AG09309 (cell line): ENCODE measurements around the gene RNF44.
"Not testable (repeated sequence)": the region's sequence is repeated elsewhere in the genome, so short reads cannot be mapped to it uniquely, and the experiment has no call there.

Source experiments
- DNase-seq: peaks from one replicate; pipeline ENCODE4 v3.0.0-alpha.2; 2010; ENCODE audit warnings: low read depth
- H3K4me3 ChIP-seq: 2 replicates; pipeline ENCODE4 v1.5.1; 2011; ENCODE audit warnings: mild to moderate bottlenecking, low read depth, low read length, moderate library complexity; ENCODE audit not compliant: control insufficient read depth
- TF ChIP-seq, protein P1 (sequence below): IDR thresholded peaks from 2 replicates; pipeline ENCODE4 v1.5.1; 2011; ENCODE audit warnings: mild to moderate bottlenecking, low read depth, low read length, inconsistent platforms; ENCODE audit not compliant: insufficient read depth, control insufficient read depth; ENCODE audit errors: missing control alignments

Gene RNF44

DNA sequence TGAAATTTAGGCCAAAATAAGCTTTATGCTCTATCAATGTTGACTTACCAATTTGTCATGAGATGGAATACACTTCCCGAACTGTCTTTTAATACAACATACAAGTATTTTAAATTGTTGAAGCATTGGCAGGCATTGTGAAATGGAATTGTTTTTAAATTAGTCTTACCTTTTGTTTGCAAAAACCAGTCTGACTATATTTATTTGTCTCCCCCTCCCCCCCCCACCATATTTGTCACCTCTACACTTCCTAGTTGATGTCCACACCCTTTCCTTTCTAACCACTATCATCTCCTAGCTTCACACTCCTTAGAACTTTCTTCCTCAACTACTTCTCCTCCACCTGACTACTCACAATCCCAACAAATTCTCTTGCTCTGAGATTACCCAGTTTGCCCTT is 48.1 kb downstream of the RNF44 start:
- no peak for DNase-seq
- TF ChIP-seq, protein P1, sequence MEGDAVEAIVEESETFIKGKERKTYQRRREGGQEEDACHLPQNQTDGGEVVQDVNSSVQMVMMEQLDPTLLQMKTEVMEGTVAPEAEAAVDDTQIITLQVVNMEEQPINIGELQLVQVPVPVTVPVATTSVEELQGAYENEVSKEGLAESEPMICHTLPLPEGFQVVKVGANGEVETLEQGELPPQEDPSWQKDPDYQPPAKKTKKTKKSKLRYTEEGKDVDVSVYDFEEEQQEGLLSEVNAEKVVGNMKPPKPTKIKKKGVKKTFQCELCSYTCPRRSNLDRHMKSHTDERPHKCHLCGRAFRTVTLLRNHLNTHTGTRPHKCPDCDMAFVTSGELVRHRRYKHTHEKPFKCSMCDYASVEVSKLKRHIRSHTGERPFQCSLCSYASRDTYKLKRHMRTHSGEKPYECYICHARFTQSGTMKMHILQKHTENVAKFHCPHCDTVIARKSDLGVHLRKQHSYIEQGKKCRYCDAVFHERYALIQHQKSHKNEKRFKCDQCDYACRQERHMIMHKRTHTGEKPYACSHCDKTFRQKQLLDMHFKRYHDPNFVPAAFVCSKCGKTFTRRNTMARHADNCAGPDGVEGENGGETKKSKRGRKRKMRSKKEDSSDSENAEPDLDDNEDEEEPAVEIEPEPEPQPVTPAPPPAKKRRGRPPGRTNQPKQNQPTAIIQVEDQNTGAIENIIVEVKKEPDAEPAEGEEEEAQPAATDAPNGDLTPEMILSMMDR: no peak

DNA sequence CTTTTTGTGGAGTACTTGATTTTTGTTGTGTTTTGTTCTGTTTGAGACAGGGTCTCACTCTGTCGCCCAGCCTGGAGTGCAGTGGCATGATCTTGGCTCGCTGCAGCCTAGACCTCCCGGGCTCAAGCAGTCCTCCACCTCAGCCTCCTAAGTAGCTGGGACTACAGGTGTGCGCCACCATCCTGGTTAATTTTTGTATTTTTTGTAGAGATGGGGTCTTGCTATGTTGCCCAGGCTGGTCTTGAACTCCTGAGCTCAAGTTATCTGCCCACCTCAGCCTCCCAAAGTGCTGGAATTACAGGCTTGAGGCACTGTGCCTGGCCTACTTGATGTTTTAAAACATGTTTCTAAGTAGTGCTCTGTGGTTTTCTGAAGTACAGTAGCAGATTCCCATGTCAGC is 50.0 kb downstream of the RNF44 start:
- DNase-seq, H3K4me3 ChIP-seq: not testable (repeated sequence)

More for the DNA sequence above, 48.1 kb downstream of the RNF44 start:
- H3K4me3 ChIP-seq: no peak overlapping the region

DNA sequence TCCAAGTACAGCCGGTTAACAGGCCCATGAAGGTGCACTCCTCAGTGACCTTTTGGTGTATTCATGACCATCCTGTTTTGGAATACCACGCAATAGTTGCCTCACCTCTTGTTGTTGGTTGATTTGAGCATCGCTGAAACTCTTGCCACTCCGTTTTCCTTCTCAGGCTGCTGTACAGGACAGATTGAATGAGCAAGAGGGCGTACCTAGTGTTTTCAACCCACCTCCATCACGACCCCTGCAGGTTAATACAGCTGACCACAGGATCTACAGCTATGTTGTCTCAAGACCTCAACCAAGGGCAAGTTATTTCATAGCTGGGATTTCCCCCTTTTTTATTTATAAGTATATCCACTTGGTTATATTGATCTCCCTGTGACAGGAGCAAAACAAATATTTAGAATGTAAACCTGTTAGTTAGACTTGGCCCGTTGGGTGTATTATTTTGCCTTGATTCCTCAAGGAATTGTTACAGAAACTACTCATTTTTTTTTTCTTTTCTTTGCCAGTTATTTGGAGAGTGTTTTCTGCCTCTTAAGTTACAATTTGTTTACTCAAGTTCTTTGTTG is 50.9 kb downstream of the RNF44 start:
- no peak for DNase-seq
- H3K4me3 ChIP-seq: no peak overlapping the region
- TF ChIP-seq, protein P1: no peak

DNA sequence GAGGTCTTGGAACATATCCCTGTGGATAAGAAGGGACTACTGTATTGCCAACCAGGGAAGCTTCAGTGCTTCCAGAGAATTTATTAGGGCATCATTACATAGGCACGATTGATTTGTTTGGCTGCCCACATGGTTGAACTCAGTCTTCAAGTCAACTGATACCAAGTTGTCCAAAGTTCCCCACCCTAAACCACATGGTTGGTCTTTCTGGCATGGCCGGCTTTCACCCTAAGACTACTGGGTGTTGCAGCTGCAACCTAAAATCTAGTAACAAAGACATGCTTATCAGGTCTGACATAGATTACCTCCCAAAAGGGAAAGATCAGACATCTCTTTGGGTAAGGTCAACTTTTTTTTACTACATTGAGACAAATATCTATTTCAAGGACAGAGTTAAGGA is 52.0 kb downstream of the RNF44 start:
- TF ChIP-seq, protein P1: no peak
- no peak for DNase-seq
- H3K4me3 ChIP-seq: no peak overlapping the region

DNA sequence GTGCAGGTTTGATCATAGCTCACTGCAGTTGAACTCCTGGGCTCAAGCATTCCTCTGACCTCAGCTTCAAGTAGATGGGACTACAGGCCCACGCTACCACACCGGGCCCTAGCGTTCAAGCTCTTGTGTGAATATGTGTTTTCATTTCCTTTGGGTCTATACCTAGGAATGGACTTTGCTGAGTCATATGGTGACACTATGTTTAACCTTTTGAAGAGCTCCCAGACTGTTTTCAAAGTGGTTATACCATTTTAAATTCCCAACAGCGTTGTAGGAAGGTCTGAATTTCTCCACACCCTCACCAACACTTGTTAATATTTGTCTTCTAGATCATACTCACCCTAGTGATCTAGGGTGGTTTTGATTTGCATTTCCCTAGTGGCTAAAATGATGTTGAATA is 55.5 kb downstream of the RNF44 start:
- DNase-seq: no peak
- H3K4me3 ChIP-seq: no peak overlapping the region
- TF ChIP-seq, protein P1: no peak
